Activated CD4-positive, CD25-positive, alpha-beta regulatory T cell treated with anti-CD3 and anti-CD28 coated beads, Interleukin-2, amount 50 U/mL, for 16 hours (primary cell): ENCODE data around the gene DCAF6.

Experiments used
- DNase-seq: peaks from one replicate; pipeline ENCODE4 v3.0.0-alpha.2; 2020; ENCODE audit warnings: low read depth, low spot score

The DCAF6 gene

DNA sequence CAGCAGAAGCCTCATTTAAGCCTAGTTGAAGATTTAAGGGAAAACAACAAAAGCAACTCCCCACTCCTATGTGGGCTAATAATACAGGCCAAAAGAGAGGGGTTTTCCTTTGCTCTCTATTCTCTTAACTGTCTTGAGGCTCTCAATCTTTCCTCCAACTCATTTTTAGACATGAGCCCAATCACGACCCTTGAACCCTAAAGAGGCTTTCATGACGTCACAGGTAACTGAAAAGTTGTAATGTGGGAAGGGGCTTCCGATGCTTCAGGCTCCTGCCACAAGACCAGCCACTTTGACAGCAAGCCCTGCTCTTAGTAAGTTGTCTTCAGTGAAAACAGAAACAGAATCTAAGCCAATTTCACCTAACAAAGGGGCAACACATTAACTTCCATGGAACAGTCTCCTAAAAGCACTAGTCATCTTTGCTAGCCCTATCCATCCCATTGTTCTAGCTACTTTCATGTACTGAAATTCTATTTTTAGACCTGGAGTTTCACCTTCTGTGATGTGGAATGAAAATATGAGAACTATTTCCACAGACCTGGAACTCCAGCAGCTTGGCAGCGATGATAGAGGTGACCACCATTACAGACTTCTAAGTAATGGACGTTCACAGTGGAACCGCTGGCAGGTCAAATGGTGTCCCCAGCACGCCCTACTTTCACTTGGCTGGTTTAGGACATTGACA lies 164.0 kb downstream of the DCAF6 start:
- DNase-seq: no peak

DNA sequence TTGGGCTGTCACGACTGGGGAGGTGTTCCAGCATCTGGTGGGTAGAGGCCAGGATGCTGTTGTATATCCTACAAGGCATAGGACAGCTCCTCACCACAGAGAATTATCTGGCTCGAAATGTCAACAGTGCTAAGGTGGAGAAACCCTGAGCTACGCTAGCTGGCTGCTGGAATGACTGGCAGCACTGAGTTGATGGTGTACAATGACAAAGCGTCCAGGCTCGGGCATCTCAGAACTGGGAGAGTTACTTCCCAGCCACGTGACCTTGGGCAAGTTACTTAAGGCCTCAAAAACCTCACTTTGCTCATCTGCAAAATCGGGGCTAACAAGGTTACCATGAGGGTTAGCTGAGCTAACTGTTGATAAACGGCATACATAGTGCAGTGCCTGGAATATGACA lies 164.9 kb downstream of the DCAF6 start:
- no peak for DNase-seq

DNA sequence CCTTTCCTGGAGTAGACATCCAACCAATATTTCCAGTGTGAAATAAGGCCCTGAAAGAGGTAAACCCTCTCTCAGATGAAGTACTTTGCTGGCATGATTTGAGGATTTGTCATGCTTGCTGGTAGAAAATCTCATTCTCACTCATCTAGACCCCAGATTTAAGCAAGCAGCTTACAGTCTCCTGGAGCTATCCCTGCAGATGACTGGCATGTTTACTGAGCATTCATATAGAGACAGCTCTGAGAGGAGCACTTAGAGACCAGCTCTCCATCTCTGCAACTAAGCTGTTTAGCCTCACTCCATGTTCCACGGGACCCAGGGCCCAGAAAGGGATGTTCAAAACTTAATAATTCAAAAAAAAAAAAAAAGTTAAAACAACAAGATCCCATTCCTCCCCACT lies 166.0 kb downstream of the DCAF6 start:
- DNase-seq: no peak

- no peak for DNase-seq
Measured at GRCh38 chr1:168104535-168104934, 168.1 kb downstream of the DCAF6 start.

- DNase-seq: no peak
Measured at GRCh38 chr1:168105846-168106245, 169.4 kb downstream of the DCAF6 start.

GRCh38 chr1:168106274-168106673 lies 169.8 kb downstream of the DCAF6 start:
- DNase-seq: no peak

GRCh38 chr1:168110896-168111545 lies 174.5 kb downstream of the DCAF6 start:
- no peak for DNase-seq

DNA sequence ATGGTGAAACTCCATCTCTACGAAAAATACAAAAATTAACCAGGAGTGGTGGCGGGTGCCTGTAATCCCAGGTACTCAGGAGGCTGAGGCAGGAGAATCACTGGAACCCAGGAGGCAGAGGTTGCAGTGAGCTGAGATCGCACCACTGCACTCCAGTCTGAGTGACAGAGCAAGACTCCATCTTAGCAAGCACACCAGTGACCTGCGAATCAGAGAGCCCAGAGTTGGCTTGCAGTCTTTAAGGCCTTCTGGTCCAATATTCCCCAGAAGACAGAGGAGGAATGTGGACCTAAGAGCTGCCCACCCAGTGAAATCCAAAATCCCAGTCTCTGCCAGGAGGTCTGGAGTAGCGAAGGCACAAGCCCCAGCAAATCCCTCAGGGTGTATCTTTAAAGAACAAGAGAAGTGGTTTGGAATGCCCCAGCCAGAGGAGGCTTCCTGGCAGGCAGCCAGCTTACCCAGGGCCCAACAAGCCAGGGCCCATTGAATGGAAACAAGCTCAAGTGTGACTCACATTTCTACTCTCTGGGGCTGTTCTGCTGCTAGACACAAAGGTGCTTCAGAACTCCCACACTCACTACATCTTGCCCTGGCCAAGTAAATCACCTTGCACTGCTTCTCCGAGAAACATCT lies 176.3 kb downstream of the DCAF6 start:
- DNase-seq: no peak

DNA sequence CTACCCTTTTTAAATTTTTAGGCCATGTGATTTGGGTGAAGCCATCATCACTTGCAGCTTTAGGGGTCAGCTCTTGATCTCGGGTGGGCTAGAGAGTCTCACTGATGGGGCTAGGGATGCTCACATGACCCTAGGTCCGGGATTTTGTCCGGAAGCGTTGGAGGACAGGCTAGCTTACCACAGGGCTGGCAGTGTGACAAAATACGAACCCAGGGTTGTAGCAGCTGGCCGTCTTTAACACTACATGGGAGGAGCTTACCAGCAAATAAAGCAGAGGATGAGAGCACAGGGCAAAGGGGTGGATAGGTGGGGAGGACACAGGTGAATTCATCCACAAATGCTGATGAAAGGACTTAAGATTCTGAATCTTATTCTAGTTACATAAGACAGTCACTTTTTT lies 178.4 kb downstream of the DCAF6 start:
- DNase-seq: no peak

- DNase-seq: no peak
Measured at GRCh38 chr1:168116327-168116799, 179.9 kb downstream of the DCAF6 start.

GRCh38 chr1:168119750-168120149 lies 183.3 kb downstream of the DCAF6 start:
- DNase-seq: no peak

GRCh38 chr1:168121401-168122011 lies 185.0 kb downstream of the DCAF6 start:
- no peak for DNase-seq

DNA sequence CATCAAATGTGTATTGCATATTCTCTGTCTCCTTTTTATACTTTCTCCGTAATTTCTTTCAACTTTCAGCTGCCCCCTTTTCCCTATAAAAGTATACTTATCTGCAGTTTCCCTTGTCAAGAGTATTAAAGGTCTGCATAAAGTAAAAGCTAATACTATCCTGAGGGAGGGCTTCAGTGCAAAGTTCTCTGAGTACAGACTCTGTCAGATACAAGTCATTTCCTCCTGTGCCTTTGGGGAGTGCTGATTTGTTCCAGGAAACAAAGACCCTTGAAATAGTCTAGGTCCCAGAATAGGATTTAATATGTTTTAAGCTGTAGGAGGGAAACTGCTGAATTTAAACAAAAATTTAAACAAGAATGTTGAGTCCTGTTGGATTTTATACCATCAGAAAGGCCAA lies 188.6 kb downstream of the DCAF6 start:
- DNase-seq: no peak
